Liver (tissue), 3 donors: ENCODE results near the gene PHETA1.

Source experiments
- CTCF ChIP-seq: fragments of 150-350 bp; IDR thresholded peaks from 2 replicates; pipeline ENCODE4 v1.5.1; 2017; ENCODE audit warnings: improper control_type of control experiment, low read depth, low read length; ENCODE audit not compliant: missing input control
- FOXA1 ChIP-seq: IDR thresholded peaks from 2 replicates; pipeline ENCODE4 v1.6.1; 2016; ENCODE audit warnings: antibody characterized with exemption
- GABPA ChIP-seq, 2 donors: IDR thresholded peaks in 1 of 2; conservative IDR thresholded peaks in 1 of 2; 2 replicates each; pipeline ENCODE4 v1.6.1; 2016; ENCODE audit warnings: antibody characterized with exemption in 2 of 2, mild to moderate bottlenecking in 1 of 2, moderate library complexity in 1 of 2
- RAD21 ChIP-seq, 2 donors: IDR thresholded peaks; 2 replicates each; pipeline ENCODE4 v1.6.1; 2016; ENCODE audit warnings: antibody characterized with exemption in 2 of 2, mild to moderate bottlenecking in 2 of 2
- RXRA ChIP-seq, 2 donors: IDR thresholded peaks; 2 replicates each; pipeline ENCODE4 v1.6.1; 2017 to 2018; ENCODE audit warnings: antibody characterized with exemption in 2 of 2, mild to moderate bottlenecking in 1 of 2
- SP1 ChIP-seq: IDR thresholded peaks from 2 replicates; pipeline ENCODE4 v1.6.1; 2018; ENCODE audit warnings: antibody characterized with exemption, mild to moderate bottlenecking
- TAF1 ChIP-seq: conservative IDR thresholded peaks from 2 replicates; pipeline ENCODE4 v1.6.1; 2016; ENCODE audit warnings: antibody characterized with exemption, mild to moderate bottlenecking
- YY1 ChIP-seq: IDR thresholded peaks from 2 replicates; pipeline ENCODE4 v1.6.1; 2016; ENCODE audit warnings: antibody characterized with exemption, mild to moderate bottlenecking
- ZBTB33 ChIP-seq: IDR thresholded peaks from 2 replicates; pipeline ENCODE4 v1.6.1; 2016; ENCODE audit warnings: antibody characterized with exemption
- TF ChIP-seq, protein P1 (sequence below): IDR thresholded peaks from 2 replicates; pipeline ENCODE4 v1.6.1; 2016; ENCODE audit warnings: antibody characterized with exemption
- TF ChIP-seq, protein P2 (sequence below): IDR thresholded peaks from 2 replicates; pipeline ENCODE4 v1.6.1; 2016; ENCODE audit warnings: antibody characterized with exemption, mild to moderate bottlenecking
- donor health status: healthy.
- donor health status: healthy.

DNA sequence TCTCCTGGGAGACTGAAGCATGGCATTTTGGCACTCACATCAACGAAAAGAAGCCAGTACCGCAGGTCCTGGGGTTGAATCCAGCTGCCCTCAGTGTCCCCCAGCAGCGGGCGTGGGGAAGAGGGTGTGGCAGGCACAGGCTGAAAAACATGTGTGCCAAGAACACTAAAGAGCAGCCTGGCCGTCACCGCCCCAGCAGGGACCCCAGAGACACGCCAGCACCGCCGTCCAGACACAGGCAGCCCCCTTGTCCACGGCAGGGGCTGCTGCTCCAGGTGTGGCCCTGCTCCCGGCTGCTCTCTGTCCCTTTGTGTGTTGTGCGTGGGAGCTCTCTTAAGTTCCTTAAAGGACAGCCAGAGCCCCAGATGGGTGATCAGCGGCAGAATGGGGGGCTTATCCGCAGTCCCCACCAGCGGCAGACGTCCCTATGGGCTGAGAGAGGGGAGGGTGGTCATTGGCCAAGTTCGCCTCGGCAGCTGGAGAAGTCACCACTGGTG lies 556 bp downstream of the PHETA1 start:
- TF ChIP-seq CTCF (no peak), TAF1 (no peak), RAD21 (IDR thresholded peaks at IDR 0.05) (no peak), SP1 (no peak), YY1 (no peak), ZBTB33 (no peak), GABPA (IDR thresholded peaks at IDR 0.05 in 1 of 2, conservative IDR thresholded peaks at IDR 0.05 in 1 of 2) (no peak), RXRA (IDR thresholded peaks at IDR 0.05) (no peak), FOXA1 (no peak)
- TF ChIP-seq, protein P1, sequence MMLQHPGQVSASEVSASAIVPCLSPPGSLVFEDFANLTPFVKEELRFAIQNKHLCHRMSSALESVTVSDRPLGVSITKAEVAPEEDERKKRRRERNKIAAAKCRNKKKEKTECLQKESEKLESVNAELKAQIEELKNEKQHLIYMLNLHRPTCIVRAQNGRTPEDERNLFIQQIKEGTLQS, result no peak
- TF ChIP-seq, protein P2, sequence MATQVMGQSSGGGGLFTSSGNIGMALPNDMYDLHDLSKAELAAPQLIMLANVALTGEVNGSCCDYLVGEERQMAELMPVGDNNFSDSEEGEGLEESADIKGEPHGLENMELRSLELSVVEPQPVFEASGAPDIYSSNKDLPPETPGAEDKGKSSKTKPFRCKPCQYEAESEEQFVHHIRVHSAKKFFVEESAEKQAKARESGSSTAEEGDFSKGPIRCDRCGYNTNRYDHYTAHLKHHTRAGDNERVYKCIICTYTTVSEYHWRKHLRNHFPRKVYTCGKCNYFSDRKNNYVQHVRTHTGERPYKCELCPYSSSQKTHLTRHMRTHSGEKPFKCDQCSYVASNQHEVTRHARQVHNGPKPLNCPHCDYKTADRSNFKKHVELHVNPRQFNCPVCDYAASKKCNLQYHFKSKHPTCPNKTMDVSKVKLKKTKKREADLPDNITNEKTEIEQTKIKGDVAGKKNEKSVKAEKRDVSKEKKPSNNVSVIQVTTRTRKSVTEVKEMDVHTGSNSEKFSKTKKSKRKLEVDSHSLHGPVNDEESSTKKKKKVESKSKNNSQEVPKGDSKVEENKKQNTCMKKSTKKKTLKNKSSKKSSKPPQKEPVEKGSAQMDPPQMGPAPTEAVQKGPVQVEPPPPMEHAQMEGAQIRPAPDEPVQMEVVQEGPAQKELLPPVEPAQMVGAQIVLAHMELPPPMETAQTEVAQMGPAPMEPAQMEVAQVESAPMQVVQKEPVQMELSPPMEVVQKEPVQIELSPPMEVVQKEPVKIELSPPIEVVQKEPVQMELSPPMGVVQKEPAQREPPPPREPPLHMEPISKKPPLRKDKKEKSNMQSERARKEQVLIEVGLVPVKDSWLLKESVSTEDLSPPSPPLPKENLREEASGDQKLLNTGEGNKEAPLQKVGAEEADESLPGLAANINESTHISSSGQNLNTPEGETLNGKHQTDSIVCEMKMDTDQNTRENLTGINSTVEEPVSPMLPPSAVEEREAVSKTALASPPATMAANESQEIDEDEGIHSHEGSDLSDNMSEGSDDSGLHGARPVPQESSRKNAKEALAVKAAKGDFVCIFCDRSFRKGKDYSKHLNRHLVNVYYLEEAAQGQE, result no peak
